ENCODE measurements around the gene TECR.
"Not testable (repeated sequence)": the region's sequence is repeated elsewhere in the genome, so short reads cannot be mapped to it uniquely, and the experiment has no call there.

DNA sequence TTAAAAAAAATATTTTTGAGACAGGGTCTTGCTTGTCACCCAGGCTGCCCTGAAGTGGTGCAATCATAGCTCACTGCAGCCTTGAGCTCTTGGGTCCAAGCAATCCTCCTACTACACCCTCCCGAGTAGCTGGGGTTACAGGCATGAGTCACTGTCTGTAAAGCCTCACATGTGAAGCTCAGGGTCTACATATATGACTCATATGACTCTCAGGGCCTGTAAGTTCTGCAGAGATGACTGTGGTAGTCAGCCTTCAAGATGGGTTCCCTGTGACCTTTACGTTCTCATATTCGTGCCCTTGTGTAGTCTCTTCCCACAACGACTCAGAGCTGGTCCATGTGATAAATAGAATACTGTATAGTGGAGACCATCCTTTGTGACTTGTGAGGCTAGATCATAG is 60.0 kb downstream of the TECR start:
- TF ChIP-seq, protein P1, sequence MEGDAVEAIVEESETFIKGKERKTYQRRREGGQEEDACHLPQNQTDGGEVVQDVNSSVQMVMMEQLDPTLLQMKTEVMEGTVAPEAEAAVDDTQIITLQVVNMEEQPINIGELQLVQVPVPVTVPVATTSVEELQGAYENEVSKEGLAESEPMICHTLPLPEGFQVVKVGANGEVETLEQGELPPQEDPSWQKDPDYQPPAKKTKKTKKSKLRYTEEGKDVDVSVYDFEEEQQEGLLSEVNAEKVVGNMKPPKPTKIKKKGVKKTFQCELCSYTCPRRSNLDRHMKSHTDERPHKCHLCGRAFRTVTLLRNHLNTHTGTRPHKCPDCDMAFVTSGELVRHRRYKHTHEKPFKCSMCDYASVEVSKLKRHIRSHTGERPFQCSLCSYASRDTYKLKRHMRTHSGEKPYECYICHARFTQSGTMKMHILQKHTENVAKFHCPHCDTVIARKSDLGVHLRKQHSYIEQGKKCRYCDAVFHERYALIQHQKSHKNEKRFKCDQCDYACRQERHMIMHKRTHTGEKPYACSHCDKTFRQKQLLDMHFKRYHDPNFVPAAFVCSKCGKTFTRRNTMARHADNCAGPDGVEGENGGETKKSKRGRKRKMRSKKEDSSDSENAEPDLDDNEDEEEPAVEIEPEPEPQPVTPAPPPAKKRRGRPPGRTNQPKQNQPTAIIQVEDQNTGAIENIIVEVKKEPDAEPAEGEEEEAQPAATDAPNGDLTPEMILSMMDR (IDR thresholded peaks at IDR 0.05): not testable (repeated sequence)
- not testable (repeated sequence) for TF ChIP-seq POLR2A (IDR thresholded peaks at IDR 0.05)

Measured in lower leg skin (tissue), 3 donors.